ENCODE results near the gene GALNT18.
A peak's percentile ranks its signal among the peaks of the same experiment; 100 is the strongest.

GALNT18 gene

GRCh38 chr11:11420191-11420898, 201.5 kb downstream of the GALNT18 start:
- no peak overlapping the region for H3K4me3 ChIP-seq (ENCODE audit: control insufficient read depth in 1 of 7, extremely low read depth in 1 of 7, insufficient read depth in 4 of 7, low read depth in 2 of 7, low read length in 6 of 7)
- CTCF ChIA-PET: interaction anchor here (1.2 to 2.4 kb wide), 2 partner anchors 18 to 19 kb away, joined by 3 to 5 read pairs; no protein-coding TSS in a partner anchor
- H3K4me1 ChIP-seq (ENCODE audit: control extremely low read depth in 1 of 4, control insufficient read depth in 4 of 4, insufficient read depth in 4 of 4, low read length in 3 of 4): peaks cover 10 to 40% (median 30%) of the 10 kb centered on the region in 4 experiments
- H3K27me3 ChIP-seq (replicated peaks in 2 of 5; ENCODE audit: control insufficient read depth in 4 of 5, insufficient read depth in 5 of 5, low read length in 4 of 5): peaks cover 0 to 79% (median 32%) of the 10 kb centered on the region in 5 experiments
- no peaks in the 10 kb centered on the region for H3K36me3 ChIP-seq (ENCODE audit: control insufficient read depth in 4 of 4, insufficient read depth in 4 of 4, low read length in 3 of 4)
- H3K9me3 ChIP-seq (ENCODE audit: control extremely low read depth in 1 of 5, control insufficient read depth in 4 of 5, insufficient read depth in 2 of 5, low read depth in 1 of 5, low read length in 4 of 5): no peaks in the 10 kb centered on the region
- POLR2A ChIA-PET: interaction anchor here (0.9 kb wide), 1 partner anchor 12 kb away, joined by 3 read pairs; no protein-coding TSS in a partner anchor
- DNase-seq: peak in 2 of 3 donors; percentile 73 to 74
- no peak overlapping the region for H3K27ac ChIP-seq (ENCODE audit: insufficient read depth in 1 of 2, low read depth in 1 of 2, low read length in 2 of 2, poor library complexity in 1 of 2, severe bottlenecking in 2 of 2)
- 96% methylated on average over 3 of the region's 4 CpGs for WGBS (ENCODE audit: insufficient coverage)

- Histone ChIP-seq H3K4me3 (ENCODE audit: control insufficient read depth in 1 of 7, extremely low read depth in 1 of 7, insufficient read depth in 4 of 7, low read depth in 2 of 7, low read length in 6 of 7) (no peak overlapping the region), H3K9me3 (ENCODE audit: control extremely low read depth in 1 of 5, control insufficient read depth in 4 of 5, insufficient read depth in 2 of 5, low read depth in 1 of 5, low read length in 4 of 5) (no peaks in the 10 kb centered on the region), H3K27ac (ENCODE audit: insufficient read depth in 1 of 2, low read depth in 1 of 2, low read length in 2 of 2, poor library complexity in 1 of 2, severe bottlenecking in 2 of 2) (no peak overlapping the region), H3K4me1 (ENCODE audit: control extremely low read depth in 1 of 4, control insufficient read depth in 4 of 4, insufficient read depth in 4 of 4, low read length in 3 of 4) (peaks cover 10 to 41% (median 30%) of the 10 kb centered on the region in 4 experiments), H3K36me3 (ENCODE audit: control insufficient read depth in 4 of 4, insufficient read depth in 4 of 4, low read length in 3 of 4) (no peaks in the 10 kb centered on the region), H3K27me3 (replicated peaks in 2 of 5; ENCODE audit: control insufficient read depth in 4 of 5, insufficient read depth in 5 of 5, low read length in 4 of 5) (peaks cover 0 to 79% (median 32%) of the 10 kb centered on the region in 5 experiments)
- no peak for DNase-seq
- WGBS (ENCODE audit: insufficient coverage): 100% methylated on average over 2 of the region's 3 CpGs
- CTCF ChIA-PET: interaction anchor here (1.2 to 2.4 kb wide), 2 partner anchors 18 to 19 kb away, joined by 3 to 5 read pairs; no protein-coding TSS in a partner anchor
- POLR2A ChIA-PET: no interaction called here
These were observed 202.1 kb downstream of the GALNT18 start for GRCh38 chr11:11419747-11420146.

GRCh38 chr11:11416917-11417316, 204.9 kb downstream of the GALNT18 start:
- H3K4me3 ChIP-seq (ENCODE audit: control insufficient read depth in 1 of 7, extremely low read depth in 1 of 7, insufficient read depth in 4 of 7, low read depth in 2 of 7, low read length in 6 of 7): peak overlapping the region in 1 of 7 experiments; percentile 24
- 13% methylated on average over 3 of the region's 4 CpGs for WGBS (ENCODE audit: insufficient coverage)
- ChIA-PET CTCF (interaction anchor here (1.1 to 1.4 kb wide), 2 partner anchors 10 to 14 kb away, joined by 3 to 5 read pairs; no protein-coding TSS in a partner anchor), POLR2A (no interaction called here)
- peak in 2 of 3 donors; percentile 69 to 74 for DNase-seq
- H3K27ac ChIP-seq (ENCODE audit: insufficient read depth in 1 of 2, low read depth in 1 of 2, low read length in 2 of 2, poor library complexity in 1 of 2, severe bottlenecking in 2 of 2): no peak overlapping the region
- peaks cover 0 to 86% (median 43%) of the 10 kb centered on the region in 5 experiments for H3K27me3 ChIP-seq (replicated peaks in 2 of 5; ENCODE audit: control insufficient read depth in 4 of 5, insufficient read depth in 5 of 5, low read length in 4 of 5)
- no peaks in the 10 kb centered on the region for H3K36me3 ChIP-seq (ENCODE audit: control insufficient read depth in 4 of 4, insufficient read depth in 4 of 4, low read length in 3 of 4)
- no peaks in the 10 kb centered on the region for H3K9me3 ChIP-seq (ENCODE audit: control extremely low read depth in 1 of 5, control insufficient read depth in 4 of 5, insufficient read depth in 2 of 5, low read depth in 1 of 5, low read length in 4 of 5)
- peaks cover 10 to 41% (median 30%) of the 10 kb centered on the region in 4 experiments for H3K4me1 ChIP-seq (ENCODE audit: control extremely low read depth in 1 of 4, control insufficient read depth in 4 of 4, insufficient read depth in 4 of 4, low read length in 3 of 4)

- peaks cover 0 to 86% (median 47%) of the 10 kb centered on the region in 5 experiments for H3K27me3 ChIP-seq (replicated peaks in 2 of 5; ENCODE audit: control insufficient read depth in 4 of 5, insufficient read depth in 5 of 5, low read length in 4 of 5)
- DNase-seq: peak; percentile 89 to 92 (median 92)
- WGBS (ENCODE audit: insufficient coverage): 0% methylated on average over 2 of the region's 5 CpGs
- no peak overlapping the region for H3K27ac ChIP-seq (ENCODE audit: insufficient read depth in 1 of 2, low read depth in 1 of 2, low read length in 2 of 2, poor library complexity in 1 of 2, severe bottlenecking in 2 of 2)
- H3K9me3 ChIP-seq (ENCODE audit: control extremely low read depth in 1 of 5, control insufficient read depth in 4 of 5, insufficient read depth in 2 of 5, low read depth in 1 of 5, low read length in 4 of 5): no peaks in the 10 kb centered on the region
- POLR2A ChIA-PET: no interaction called here
- peaks cover 10 to 41% (median 30%) of the 10 kb centered on the region in 4 experiments for H3K4me1 ChIP-seq (ENCODE audit: control extremely low read depth in 1 of 4, control insufficient read depth in 4 of 4, insufficient read depth in 4 of 4, low read length in 3 of 4)
- no peaks in the 10 kb centered on the region for H3K36me3 ChIP-seq (ENCODE audit: control insufficient read depth in 4 of 4, insufficient read depth in 4 of 4, low read length in 3 of 4)
- H3K4me3 ChIP-seq (ENCODE audit: control insufficient read depth in 1 of 7, extremely low read depth in 1 of 7, insufficient read depth in 4 of 7, low read depth in 2 of 7, low read length in 6 of 7): peak overlapping the region in 2 of 7 experiments; percentile 24 to 26
- CTCF ChIA-PET: interaction anchor here (0.6 to 1.4 kb wide), 3 partner anchors 11 to 408 kb away, joined by 3 to 5 read pairs (median 3); no protein-coding TSS in a partner anchor
These were observed 205.3 kb downstream of the GALNT18 start for GRCh38 chr11:11416502-11416901.

GRCh38 chr11:11415901-11416300, 205.9 kb downstream of the GALNT18 start:
- Histone ChIP-seq H3K27ac (ENCODE audit: insufficient read depth in 1 of 2, low read depth in 1 of 2, low read length in 2 of 2, poor library complexity in 1 of 2, severe bottlenecking in 2 of 2) (no peak overlapping the region), H3K9me3 (ENCODE audit: control extremely low read depth in 1 of 5, control insufficient read depth in 4 of 5, insufficient read depth in 2 of 5, low read depth in 1 of 5, low read length in 4 of 5) (no peaks in the 10 kb centered on the region), H3K36me3 (ENCODE audit: control insufficient read depth in 4 of 4, insufficient read depth in 4 of 4, low read length in 3 of 4) (no peaks in the 10 kb centered on the region), H3K4me3 (ENCODE audit: control insufficient read depth in 1 of 7, extremely low read depth in 1 of 7, insufficient read depth in 4 of 7, low read depth in 2 of 7, low read length in 6 of 7) (peak overlapping the region in 1 of 7 experiments; percentile 26), H3K4me1 (ENCODE audit: control extremely low read depth in 1 of 4, control insufficient read depth in 4 of 4, insufficient read depth in 4 of 4, low read length in 3 of 4) (peaks cover 10 to 37% (median 29%) of the 10 kb centered on the region in 4 experiments), H3K27me3 (replicated peaks in 2 of 5; ENCODE audit: control insufficient read depth in 4 of 5, insufficient read depth in 5 of 5, low read length in 4 of 5) (peaks cover 0 to 86% (median 49%) of the 10 kb centered on the region in 5 experiments)
- WGBS (ENCODE audit: insufficient coverage): 27% methylated on average over 3 of the region's 4 CpGs
- POLR2A ChIA-PET: no interaction called here
- CTCF ChIA-PET: interaction anchor here (0.6 to 1.4 kb wide), 3 partner anchors 11 to 407 kb away, joined by 3 to 5 read pairs (median 3); no protein-coding TSS in a partner anchor
- no peak for DNase-seq

GRCh38 chr11:11414996-11415395, 206.8 kb downstream of the GALNT18 start:
- Histone ChIP-seq H3K27me3 (replicated peaks in 2 of 5; ENCODE audit: control insufficient read depth in 4 of 5, insufficient read depth in 5 of 5, low read length in 4 of 5) (peaks cover 0 to 89% (median 45%) of the 10 kb centered on the region in 5 experiments), H3K9me3 (ENCODE audit: control extremely low read depth in 1 of 5, control insufficient read depth in 4 of 5, insufficient read depth in 2 of 5, low read depth in 1 of 5, low read length in 4 of 5) (no peaks in the 10 kb centered on the region), H3K27ac (ENCODE audit: insufficient read depth in 1 of 2, low read depth in 1 of 2, low read length in 2 of 2, poor library complexity in 1 of 2, severe bottlenecking in 2 of 2) (no peak overlapping the region), H3K4me3 (ENCODE audit: control insufficient read depth in 1 of 7, extremely low read depth in 1 of 7, insufficient read depth in 4 of 7, low read depth in 2 of 7, low read length in 6 of 7) (no peak overlapping the region), H3K36me3 (ENCODE audit: control insufficient read depth in 4 of 4, insufficient read depth in 4 of 4, low read length in 3 of 4) (no peaks in the 10 kb centered on the region), H3K4me1 (ENCODE audit: control extremely low read depth in 1 of 4, control insufficient read depth in 4 of 4, insufficient read depth in 4 of 4, low read length in 3 of 4) (peaks cover 10 to 29% (median 21%) of the 10 kb centered on the region in 4 experiments)
- peak in 1 of 3 donors; percentile 10 for DNase-seq
- CTCF ChIA-PET: no interaction called here
- 100% methylated on average over 3 of the region's 7 CpGs for WGBS (ENCODE audit: insufficient coverage)
- POLR2A ChIA-PET: no interaction called here

GRCh38 chr11:11413776-11414175, 208.0 kb downstream of the GALNT18 start:
- Histone ChIP-seq H3K9me3 (ENCODE audit: control extremely low read depth in 1 of 5, control insufficient read depth in 4 of 5, insufficient read depth in 2 of 5, low read depth in 1 of 5, low read length in 4 of 5) (no peaks in the 10 kb centered on the region), H3K27ac (ENCODE audit: insufficient read depth in 1 of 2, low read depth in 1 of 2, low read length in 2 of 2, poor library complexity in 1 of 2, severe bottlenecking in 2 of 2) (no peak overlapping the region), H3K4me1 (ENCODE audit: control extremely low read depth in 1 of 4, control insufficient read depth in 4 of 4, insufficient read depth in 4 of 4, low read length in 3 of 4) (peaks cover 10 to 28% (median 27%) of the 10 kb centered on the region in 4 experiments), H3K36me3 (ENCODE audit: control insufficient read depth in 4 of 4, insufficient read depth in 4 of 4, low read length in 3 of 4) (no peaks in the 10 kb centered on the region), H3K27me3 (replicated peaks in 2 of 5; ENCODE audit: control insufficient read depth in 4 of 5, insufficient read depth in 5 of 5, low read length in 4 of 5) (peaks cover 0 to 92% (median 46%) of the 10 kb centered on the region in 5 experiments), H3K4me3 (ENCODE audit: control insufficient read depth in 1 of 7, extremely low read depth in 1 of 7, insufficient read depth in 4 of 7, low read depth in 2 of 7, low read length in 6 of 7) (no peak overlapping the region)
- ChIA-PET CTCF (no interaction called here), POLR2A (no interaction called here)
- no peak for DNase-seq
- 96% methylated on average over 6 of the region's 6 CpGs for WGBS (ENCODE audit: insufficient coverage)

All from common myeloid progenitor, CD34-positive (primary cell).